GM12891 (cell line): ENCODE results near the gene FYB1.

ENCODE experiments used
- PAX5 ChIP-seq: IDR thresholded peaks from 2 replicates; pipeline ENCODE4 v1.6.1; 2011; ENCODE audit warnings: low read length, moderate library complexity, mild to moderate bottlenecking; ENCODE audit not compliant: insufficient read depth, severe bottlenecking
- POLR2A ChIP-seq: IDR thresholded peaks from 2 replicates; pipeline ENCODE4 v1.6.1; 2011; ENCODE audit warnings: low read depth, low read length, control low read depth
- POLR2AphosphoS5 ChIP-seq: IDR thresholded peaks from 2 replicates; pipeline ENCODE4 v1.6.1; 2011; ENCODE audit warnings: low read depth, low read length, control low read depth
- POU2F2 ChIP-seq: IDR thresholded peaks from 2 replicates; pipeline ENCODE4 v1.6.1; 2011; ENCODE audit warnings: low read depth, mild to moderate bottlenecking, control low read depth, low read length, moderate library complexity
- SPI1 ChIP-seq: IDR thresholded peaks from 2 replicates; pipeline ENCODE4 v1.6.1; 2011; ENCODE audit warnings: low read depth, low read length, control low read depth
- TAF1 ChIP-seq: IDR thresholded peaks from 2 replicates; pipeline ENCODE4 v1.6.1; 2011; ENCODE audit warnings: low read depth, low read length, control low read depth

- no peak for TF ChIP-seq POLR2A
- TF ChIP-seq TAF1: no peak
- TF ChIP-seq POLR2AphosphoS5: no peak
- no peak for TF ChIP-seq PAX5
- no peak for TF ChIP-seq POU2F2
- TF ChIP-seq SPI1: no peak
These were observed 41.2 kb downstream of the FYB1 start for GRCh38 chr5:39178171-39178570.
